GM19328 (cell line): ENCODE data around the gene NAA11.

Experiments
- ATAC-seq: cut with Tn5 transposase; IDR thresholded peaks from one replicate; pipeline ENCODE4 v1.9.1; 2021; ENCODE audit warnings: mild to moderate bottlenecking, moderate library complexity; ENCODE audit not compliant: unreplicated experiment

Gene NAA11

GRCh38 chr4:79325864-79326328, at the start of gene NAA11:
Gene NAA11 (minus strand): TSS chr4:79326061. CDS start chr4:79325877, 184 bp downstream.
- no peak for ATAC-seq

DNA sequence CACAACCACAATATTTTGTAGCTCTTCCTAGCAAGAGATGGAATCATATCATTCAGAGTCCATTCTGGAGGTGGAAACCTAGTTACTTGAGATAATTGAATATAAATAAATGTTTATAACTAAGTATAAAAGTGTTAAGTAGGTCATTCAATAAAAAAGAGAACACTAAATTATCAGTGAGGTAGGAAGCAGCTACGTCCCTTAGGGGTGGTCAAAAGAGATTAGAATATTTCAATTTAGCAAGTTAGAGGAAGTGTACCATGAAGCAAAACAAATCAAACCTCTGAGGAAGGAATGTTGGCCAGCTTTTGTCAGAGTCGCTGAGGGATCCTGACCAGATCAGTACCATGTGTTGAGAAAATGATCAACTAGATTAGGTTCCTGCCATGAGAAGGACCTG, 44.2 kb upstream of the NAA11 start:
- no peak for ATAC-seq

DNA sequence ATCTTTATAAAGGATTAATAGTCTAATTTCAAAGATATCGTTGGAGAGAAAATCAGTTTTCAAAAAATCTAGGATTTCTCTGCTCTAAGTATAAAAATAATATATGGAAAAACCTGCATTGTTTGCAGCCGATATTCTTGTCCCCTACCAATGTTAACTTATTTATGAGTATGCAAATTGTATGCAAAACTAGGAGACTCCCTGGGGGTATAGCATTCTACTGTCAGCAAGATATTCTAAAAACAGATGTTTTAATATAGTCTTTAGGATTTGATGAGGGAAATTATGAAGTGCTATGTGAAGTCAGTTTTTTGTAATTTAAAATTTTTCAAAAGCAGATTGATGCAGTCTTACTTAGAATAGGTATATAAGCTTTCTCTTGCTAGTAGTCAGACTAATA, 41.2 kb upstream of the NAA11 start:
- ATAC-seq, result no peak

DNA sequence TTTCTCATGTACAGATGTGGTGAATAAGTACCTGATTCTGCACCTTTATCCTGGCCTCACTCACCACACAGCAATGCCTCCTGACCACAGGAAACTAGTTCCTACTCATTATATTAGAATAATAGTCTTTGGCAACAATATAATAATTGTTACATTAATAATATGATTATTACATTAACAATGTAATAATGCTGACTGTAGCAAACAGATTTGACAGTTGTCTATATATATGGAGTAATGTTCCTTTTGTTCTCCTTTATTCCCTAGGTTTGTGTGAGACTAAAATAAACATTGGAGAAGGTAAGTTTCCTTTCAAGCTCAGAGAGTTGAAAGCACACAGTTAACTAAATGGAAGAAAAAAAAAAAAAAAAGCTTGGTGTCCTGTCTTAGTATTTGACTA, 40.6 kb upstream of the NAA11 start:
- ATAC-seq, result no peak

DNA sequence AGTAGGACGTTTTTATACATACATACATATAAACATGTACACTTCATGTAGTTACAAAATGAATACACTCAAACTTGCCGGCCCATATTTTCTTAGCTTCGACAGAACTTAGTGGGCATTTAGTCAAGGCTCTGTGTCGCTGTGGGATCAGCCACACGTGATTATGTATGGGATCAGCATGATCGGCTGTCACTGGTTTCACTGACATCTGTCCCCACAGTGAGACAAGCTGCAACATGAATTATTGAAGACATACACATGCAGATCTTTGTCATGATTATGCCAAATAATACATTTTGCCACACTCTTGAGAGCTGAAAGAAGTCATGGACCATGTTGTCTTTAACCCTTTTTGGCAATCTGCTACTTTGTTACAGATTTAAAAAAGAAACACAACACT, 38.2 kb upstream of the NAA11 start:
- no peak for ATAC-seq

GRCh38 chr4:79362626-79363025, 36.8 kb upstream of the NAA11 start:
- no peak for ATAC-seq

DNA sequence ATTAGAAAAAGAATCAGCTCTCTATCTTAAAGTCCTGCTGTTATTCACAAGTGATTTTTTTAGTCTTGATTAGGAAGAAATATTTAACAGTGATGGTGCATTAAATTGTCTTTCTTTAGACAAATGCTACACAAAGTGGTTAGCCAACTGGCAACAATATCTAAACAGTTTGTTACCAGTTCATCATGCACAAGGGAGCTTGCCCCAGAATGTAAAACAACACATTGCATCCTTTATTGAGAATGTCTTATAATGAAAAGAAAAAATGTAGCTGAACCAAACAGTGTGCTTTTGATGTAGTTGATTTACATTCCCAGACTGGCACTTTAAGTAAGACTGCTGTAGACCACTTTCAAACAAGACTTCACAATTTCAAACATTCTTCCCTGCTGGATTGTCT, 34.1 kb upstream of the NAA11 start:
- ATAC-seq, result no peak

DNA sequence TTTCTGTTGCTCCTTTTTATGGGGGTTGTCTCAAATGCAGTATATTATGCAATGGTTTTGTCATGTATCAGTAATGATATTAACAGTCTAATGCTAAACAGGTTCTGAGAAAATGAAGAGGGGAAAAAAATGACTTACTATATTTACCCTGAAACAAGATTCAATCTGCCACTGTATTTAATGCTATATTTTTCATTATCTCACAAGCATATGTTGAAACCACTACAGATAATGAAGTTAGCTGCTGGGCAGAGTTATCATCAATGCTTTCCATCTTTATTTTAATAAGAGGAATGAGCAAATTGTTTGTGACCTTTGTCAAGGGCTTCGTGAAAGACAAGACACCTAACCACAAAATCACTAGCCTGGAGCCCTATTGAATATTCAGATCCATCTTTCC, 32.6 kb upstream of the NAA11 start:
- ATAC-seq, result no peak

DNA sequence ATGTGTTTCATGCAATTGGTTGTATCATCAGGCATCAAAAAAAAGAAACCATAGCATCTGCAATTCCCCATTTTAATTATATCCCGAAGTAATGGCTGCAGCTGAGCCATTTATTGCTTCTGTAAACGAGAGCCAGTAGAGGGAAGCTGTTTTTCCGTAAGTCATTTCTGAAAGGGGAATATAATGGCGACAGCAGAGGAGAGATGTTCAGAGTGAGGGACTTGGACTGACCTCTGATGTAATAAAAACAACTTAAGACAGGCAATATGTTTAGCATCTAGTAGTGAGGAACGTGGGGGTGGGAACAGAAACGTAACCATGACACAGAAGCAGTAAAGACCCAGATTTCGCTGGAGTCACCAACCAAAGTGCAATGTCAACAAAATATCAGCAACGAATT, 31.5 kb upstream of the NAA11 start:
- no peak for ATAC-seq

- no peak for ATAC-seq
These were observed 27.2 kb upstream of the NAA11 start for GRCh38 chr4:79353075-79353474.

GRCh38 chr4:79348405-79348804, 22.5 kb upstream of the NAA11 start:
- no peak for ATAC-seq

DNA sequence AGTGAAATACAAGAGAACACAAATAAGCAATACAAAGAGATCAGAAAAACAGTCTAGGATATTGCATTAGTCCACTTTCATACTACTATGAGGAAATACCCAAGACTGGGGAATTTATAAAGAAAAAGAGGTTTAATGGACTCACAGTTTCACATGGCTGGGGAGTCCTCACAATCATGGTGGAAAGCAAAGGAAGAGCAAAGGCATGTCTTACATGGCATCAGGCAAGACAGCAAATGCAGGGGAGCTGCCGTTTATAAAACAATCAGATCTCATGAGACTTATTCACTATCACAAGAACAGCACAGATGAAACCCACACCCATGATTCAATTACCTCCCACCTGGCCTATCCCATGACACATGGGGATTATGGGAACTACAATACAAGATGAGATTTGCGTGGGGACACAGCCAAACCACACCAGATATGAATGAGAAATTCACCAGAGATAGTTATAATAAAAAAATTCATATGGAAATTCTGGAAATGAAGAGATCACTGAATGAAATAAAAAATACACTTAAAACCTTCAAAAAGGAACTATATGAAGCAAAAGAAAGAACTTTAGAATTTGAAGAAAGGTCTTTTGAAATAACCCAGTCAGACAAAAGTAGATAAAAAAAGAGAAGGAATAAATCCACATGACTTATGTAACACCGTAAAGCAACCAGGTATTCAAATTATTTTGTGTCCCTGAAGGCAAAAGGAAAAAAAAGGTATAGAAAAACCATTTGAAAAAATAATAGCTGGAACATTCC, 16.2 kb upstream of the NAA11 start:
- ATAC-seq, result no peak

- no peak for ATAC-seq
These were observed 14.7 kb upstream of the NAA11 start for GRCh38 chr4:79340568-79340967.

DNA sequence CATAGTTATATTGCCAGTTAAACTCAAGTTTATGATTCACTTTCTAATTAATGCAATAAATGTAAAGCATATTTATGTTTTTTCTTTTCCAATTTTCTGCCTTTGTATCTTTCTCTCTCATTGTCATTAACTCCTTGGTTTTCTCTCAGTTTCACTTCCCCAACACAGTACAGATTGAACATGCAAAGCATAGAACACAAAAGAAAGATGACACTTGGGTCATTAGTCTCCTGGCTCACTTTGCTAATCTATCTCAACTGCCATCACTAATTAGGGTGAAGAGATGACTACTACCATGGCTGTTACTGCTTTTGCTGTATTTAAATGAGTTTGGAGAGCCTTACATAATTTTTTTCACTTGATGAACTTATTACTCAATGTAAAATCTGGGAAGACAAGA, 12.3 kb upstream of the NAA11 start:
- no peak for ATAC-seq

DNA sequence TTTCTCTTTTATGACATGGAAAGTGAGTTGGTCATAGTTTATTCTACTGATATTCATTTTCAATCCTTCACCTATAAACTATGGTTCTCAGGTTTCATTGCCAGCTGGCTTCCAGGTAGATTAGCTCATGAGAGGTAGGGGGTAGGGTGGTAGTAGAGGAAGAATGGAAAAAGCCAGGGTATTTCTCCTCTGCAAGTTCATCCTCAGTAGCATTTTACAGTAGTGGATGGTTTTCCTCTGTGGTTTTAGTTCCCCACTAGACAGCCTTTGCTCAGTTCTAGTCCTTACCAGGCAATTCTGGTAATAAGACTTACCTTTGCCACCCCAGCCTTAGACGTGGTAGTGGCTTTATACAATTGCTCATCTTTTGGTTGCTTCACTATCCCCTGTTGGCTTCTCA, 8.9 kb upstream of the NAA11 start:
- ATAC-seq, result no peak

- no peak for ATAC-seq
These were observed 8.5 kb upstream of the NAA11 start for GRCh38 chr4:79334341-79334740.

DNA sequence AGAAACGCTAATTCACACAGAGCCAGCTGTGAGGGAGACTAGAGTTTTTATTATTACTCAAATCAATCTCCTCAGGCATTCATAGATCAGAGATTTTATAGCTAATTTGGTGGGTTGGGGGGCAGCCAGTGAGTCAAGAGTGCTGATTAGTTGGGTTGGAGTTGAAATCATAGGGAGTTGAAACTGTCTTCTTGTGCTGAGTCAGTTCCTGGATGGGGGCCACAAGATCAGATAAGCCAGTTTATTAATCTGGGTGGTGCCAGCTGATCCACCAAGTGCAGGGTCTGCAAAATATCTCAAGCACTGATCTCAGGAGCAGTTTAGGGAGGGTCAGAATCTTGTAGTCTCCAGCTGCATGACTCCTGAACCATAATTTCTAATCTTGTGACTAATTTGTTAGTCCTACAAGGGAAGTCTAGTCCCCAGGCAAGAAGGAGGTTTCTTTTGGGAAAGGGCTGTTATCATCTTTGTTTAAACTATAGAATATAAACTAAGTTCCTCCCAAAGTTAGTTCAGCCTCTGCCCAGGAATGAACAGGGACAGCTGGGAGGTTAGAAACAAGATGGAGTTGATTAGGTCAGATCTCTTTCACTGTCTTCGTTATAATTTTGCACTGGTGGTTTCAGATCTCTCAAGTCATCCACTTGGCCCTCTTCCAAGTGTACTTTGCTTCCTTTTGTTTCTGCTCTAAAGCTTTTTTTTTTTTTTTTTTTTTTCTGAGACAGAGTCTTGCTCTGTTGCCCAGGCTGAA, 5.4 kb upstream of the NAA11 start:
- ATAC-seq, result no peak

DNA sequence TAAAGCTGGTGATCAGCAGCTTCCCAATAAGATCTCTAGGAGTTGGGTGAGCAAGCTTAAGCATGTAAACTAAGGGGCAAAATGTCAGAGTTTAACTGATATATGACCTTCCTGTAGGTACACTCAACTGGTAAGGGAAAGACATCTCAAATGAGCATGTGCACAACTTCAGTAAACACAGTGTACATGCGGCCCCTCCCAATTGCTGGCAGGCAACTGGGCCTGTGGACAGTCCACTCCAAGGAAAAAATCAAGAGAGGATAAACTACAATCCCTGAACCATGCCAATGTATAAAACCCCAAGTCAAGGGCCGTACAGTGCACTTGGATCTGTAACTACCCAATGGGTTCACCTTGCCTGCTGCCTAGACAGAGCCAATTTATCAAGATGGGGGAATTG, 4.9 kb upstream of the NAA11 start:
- ATAC-seq, result no peak

DNA sequence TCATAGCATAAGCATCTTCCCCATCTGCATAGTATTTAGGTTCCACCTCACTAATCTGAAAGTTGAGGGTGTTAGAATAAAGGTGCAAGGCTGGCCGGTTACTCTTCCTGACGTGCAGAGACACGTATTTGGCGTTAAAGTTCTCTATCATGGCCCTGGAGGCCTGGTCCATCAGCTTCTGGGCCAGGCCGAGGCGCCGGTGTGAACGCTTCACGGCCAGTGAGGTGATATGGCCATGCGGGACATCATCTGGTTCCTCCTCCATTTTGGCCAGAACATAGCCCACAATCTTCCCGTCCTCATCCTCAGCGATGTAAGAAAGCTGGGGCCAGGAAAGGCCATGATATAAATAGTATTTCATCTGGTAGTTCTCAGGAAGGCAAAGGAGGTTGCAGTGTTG, 425 bp downstream of the NAA11 start:
- ATAC-seq, result no peak

- no peak for ATAC-seq
These were observed 5.9 kb downstream of the NAA11 start for GRCh38 chr4:79319975-79320374.

DNA sequence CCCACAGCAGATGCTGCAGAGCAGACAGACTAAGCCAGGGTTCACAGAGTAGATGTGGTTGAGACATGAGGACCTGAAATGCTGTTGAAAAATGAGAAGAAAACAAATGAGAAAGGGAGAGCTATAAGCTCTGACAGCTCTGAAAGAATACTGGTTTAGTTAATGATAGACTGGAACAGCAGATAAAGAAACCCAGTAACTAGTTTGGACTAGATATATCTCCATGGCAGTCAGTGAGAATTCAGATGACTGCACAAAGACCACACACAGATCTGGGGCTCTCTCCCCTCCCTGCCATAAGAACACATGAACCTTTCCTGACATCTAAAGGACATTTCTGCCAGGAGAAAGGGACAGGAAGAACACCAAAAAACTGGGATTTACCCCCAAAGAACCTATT, 8.2 kb downstream of the NAA11 start:
- no peak for ATAC-seq

DNA sequence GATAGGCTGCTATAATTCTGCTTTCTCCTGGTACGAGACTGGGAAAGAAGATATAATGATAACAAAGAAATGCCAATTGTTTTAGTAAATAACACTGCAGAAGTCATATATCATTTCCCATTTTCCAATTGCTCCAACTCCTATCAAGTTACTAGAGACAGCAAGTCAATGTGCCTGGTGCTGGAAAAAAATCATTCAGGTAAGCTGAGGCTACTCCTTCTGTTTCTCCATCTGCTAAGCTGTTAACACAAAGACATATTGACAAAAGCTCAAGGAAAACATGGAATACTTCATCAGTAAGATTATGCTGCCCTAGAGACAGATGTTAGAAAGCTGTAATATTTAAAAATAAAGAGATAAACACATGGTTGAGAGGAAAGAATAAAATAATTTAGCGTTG, 10.0 kb downstream of the NAA11 start:
- ATAC-seq, result no peak
